GM18499 (cell line): ENCODE data around the gene CCDC86.

ENCODE experiments used
- ATAC-seq: cut with Tn5 transposase; IDR thresholded peaks from one replicate; pipeline ENCODE4 v1.9.1; 2021; ENCODE audit warnings: moderate number of reproducible peaks; ENCODE audit not compliant: insufficient read depth, unreplicated experiment

The CCDC86 gene

DNA sequence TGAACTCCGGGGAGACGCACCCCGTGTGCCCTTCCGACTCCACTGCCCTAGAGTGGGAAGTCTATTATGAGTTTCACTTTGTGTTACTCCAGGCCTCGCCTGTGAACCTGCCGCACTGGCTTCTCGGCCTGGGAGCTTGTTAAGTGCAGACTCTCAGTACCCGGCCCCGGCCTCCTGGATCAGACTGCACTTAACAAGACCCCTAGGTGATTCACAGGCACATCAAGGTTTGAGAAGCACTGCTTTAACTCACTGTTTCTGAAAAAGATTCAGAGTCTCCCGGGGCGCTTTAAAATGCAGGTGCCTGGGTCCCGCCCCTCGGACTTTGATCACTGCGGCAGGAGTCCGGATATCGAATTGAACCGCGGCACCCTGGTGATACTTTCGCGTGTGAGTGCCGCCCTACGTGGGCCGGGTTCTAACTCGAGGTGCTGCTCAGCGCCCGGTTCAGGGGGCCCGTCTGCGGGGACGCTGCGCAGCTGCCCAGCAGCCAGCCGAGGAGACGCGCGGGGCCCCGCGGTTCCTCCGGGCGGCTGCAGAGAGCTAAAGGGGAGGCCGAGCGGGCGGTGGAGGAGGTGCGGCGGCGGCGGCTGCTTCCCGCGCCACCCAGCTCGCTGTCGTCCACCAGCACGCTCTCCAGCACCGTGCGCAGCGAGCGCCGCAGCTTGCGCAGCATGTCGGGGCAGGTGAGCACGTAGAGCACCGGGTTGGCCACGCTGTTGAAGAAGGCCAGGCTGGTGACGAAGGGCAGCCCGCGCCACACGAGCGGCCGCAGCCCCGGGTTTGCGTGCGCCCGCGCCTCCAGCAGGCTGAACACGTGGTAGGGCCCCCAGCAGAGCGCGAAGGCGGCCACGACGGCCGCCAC is 10.4 kb downstream of the CCDC86 start:
- ATAC-seq = no peak

GRCh38 chr11:60852982-60853950 is 11.4 kb downstream of the CCDC86 start:
- no peak for ATAC-seq

- no peak for ATAC-seq
Observed at GRCh38 chr11:60854140-60854846, 12.4 kb downstream of the CCDC86 start.

DNA sequence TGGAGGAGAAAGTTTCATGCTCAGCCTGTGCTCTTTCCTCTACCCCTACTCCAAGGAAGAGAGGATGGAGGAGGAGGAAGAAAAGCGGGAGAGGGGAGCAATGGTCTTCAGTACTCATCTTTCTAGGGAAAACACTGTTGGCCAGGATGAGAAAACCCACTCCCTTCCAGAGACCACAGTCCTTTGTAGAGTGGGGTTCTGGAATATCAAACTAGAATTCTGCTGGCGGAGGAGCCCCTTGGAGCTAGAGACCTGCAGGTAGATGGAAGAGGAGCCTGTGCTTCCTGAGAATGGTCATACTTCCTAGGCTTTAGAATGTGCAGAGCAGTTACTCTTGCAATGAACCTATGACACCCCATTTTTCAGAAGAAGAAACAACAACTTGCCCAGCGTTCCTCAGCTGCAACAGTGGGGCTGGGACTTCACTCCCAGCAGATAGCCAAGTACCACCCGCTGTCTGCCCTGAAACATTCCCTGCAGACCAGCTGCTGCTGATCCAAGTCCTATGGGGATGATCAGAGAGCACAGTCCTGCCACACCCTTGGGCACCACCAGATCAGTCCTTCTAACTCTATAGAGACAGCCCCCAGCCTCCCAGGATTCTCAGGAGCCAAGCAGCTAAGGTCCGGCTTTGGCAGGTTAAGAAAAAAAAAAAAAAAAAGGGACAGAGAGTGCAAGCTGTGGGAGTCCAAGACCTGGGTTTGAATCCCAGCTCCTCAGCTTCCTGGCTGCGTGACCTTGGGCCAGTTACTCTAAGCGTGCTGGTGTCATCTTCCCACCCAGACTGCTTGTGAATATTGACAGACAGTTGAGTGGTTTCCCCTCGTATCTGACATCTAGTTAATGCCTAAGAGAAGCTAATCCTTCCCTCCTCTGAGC is 13.2 kb downstream of the CCDC86 start:
- no peak for ATAC-seq

DNA sequence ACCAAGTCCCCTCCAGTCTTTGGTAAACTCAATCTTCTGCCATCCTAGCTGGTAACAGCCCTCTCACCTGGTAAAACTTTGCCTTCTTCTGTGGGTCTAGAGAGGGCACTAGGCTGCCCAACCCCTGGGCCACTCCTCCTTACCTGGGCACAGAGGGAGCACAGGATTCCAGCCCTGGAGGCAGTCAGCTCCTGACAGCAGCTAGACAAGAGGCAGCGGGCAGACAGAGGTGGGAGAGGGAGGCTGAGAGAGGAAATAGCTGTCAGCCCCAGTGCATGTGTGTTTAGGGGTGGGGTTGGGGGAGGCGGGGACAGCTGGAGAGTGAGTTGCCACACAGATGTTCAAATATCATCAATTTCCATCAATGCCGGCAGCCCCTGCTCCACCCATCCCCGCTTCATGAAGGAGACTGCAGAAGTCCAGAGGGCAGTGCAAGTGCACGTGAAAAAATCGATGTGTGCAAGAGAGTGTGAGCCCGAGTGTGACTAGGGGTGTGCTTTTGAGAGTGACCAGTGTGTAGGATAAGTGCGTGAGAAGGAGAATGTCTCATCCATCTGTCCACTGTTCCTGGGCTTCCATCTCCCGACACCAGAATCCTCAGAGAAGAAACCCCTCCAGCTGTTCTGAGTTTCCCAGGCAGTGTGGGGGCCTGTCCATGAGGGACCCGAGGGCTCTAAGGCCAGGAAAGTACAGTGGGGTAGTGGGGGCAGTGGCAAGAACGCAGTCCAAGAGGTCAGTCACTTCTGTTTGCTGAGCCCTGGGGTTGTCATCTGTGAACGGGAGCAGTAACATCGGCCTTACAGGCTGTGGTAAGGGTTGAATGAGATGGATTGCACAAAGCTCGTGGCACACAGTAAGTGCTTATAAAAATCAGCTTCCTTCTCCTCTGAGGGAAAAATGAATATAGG is 14.1 kb downstream of the CCDC86 start, which contains the start of gene PTGDR2:
TSS of gene PTGDR2 (minus strand) at position 225 of the 908 bp plus-strand sequence. CDS start 2,228 bp downstream, outside the sequence.
- ATAC-seq = no peak

DNA sequence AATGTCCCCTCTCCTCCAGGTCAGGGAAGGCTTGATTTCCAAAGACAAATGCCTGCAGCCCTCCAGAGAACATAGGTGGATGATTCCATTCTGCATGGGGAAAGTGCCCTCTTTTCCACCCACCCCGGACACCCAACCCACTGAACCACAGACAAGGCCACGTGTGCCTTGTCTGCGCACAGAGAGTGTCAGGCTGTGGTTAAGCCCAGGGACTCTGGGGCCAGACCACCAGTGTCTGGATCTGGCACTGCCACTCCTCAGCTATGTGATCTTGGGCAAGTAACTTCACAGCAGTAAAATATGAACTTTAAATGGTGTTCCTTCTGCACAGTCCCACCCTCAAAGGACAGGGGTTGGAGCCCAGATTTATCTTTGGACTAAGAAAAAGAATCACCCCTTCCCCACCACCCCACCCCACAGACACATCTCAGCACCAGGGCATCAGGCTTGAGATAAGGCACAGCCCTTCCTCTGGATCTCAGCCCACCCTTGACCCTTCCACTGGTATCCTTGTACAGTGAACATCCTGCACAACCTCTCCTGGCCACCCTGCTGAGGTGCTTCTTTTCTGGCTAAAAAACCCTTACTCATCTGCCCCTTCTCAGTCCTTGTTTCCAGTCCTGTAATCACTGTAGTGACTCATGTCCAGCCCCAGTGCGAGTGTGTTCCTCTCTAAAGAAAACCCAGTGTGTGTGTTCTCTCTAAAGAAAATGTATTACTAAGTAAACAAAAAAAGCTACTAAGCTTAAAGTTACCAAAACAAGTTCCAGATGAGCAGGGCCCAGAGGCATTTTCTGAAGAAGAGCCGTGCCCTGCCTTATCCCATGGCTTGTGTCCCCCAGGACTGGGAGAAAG is 15.7 kb downstream of the CCDC86 start:
- ATAC-seq = no peak

GRCh38 chr11:60858236-60858635 is 16.3 kb downstream of the CCDC86 start:
- ATAC-seq = no peak

- no peak for ATAC-seq
Observed at GRCh38 chr11:60858731-60859464, 17.0 kb downstream of the CCDC86 start.

DNA sequence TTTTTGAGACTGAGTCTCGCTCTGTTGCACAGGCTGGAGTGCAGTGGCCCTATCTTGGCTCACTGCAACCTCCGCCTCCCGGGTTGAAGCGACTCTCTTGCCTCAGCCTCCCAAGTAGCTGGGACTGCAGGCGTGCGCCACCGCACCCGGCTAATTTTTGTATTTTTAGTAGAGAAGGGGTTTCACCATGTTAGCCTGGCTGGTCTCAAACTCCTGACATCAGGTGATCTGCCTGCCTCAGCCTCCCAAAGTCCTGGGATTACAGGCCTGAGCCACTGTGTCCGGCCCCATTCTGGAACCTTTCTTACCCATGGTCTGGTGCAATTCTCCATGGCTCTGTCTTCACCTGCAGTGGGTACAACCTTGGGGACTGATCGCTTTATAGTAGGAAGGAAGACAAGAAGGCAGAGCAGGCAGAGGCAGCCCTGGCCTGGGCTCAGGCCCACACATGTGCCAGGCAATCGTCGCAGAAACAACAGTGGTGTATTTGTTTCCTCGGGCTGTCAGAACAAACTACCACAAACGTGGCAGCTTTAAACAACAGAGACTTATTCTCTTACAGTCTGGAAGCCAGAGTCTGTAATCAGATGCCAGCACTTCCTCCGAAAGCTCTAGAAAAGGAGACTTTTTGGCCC is 17.8 kb downstream of the CCDC86 start:
- no peak for ATAC-seq

DNA sequence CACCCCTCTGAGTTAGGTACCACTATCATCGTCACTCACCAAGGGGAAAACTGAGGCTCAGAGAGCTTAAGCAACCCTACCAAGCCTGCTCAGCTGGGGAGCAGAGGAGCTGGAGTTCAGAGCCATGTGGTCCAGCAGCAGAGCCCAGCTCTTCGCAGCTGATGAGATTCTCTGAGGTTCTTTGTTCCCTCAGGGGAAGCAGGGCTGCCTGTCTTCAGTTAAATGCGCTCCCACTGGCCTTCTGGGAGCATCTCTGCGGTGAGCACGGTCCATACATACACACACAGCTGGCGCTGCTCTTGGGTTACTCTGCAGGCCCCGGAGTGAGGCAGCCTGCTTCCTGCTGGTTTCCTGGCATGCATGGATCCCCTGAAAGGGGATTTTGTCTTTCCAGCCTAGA is 19.0 kb downstream of the CCDC86 start:
- ATAC-seq = no peak

DNA sequence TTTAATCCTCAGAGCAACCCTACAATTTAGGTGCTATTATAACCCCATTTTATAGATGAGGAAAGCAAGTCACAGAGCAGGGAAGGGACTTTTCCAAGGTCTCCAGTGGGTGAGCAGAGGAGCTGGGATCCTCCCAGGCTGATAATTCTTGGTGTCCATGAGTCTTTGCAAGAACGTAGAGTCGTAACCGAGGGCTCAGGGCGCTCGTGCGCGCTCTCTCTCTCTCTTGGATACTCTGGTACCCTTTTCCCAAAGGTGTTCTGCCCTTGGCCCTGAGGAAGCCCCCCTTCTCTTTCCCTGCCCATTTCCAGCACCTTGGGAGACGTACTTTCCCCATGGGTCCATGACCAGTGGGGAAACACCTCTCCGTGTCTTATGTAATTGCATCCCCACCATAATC is 20.3 kb downstream of the CCDC86 start:
- ATAC-seq = no peak

GRCh38 chr11:60863550-60864521 is 21.9 kb downstream of the CCDC86 start:
- ATAC-seq = no peak

DNA sequence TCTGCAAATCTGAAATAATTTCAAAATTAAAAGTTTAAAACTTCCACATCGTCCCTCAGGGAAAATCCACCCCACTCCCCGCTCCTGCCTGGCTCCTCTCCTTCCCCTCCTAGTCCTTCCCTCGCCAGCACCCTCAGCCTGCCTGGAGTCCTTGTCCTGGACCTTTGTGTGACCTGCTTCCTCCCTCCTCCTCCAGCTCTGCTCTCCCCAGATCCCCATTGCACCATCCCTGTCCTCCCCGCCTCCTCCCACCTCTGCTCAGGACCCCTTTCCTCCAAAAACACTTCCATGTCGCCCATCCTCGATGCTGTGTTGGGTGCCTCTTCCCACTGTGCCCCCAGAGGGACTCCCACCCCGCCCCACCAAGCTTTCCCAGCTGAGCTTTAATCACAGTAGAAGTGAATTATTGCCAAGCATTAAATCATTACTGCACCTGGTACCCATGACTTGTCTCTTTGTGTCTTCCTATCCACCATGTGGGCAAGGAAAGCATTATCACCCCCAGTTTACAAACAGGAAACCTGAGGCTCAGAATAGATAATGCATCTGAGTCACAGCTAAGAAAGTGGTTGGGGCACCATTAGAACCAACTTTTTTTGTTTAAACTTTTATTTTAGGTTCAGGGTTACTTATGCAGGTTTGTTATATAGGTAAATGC is 23.1 kb downstream of the CCDC86 start:
- ATAC-seq = no peak

- no peak for ATAC-seq
Observed at GRCh38 chr11:60866911-60867870, 25.3 kb downstream of the CCDC86 start, which contains the start of gene ZP1. Gene ZP1, plus strand, starts transcription at chr11:60867542. Its CDS starts 20 bp downstream, at chr11:60867562.
